ENCODE results near the gene TNFSF13.
A peak's percentile ranks its signal among the peaks of the same experiment; 100 is the strongest.

The TNFSF13 gene

GRCh38 chr17:7558544-7559319 is at the start of gene TNFSF13:
TNFSF13 (plus strand) TSS chr17:7558750; CDS start chr17:7559040, 290 bp downstream.
- Histone ChIP-seq H3K4me3 (ENCODE audit: low read depth, low read length) (peak within 1 kb of the TSS; percentile 30; the same call in 1 of the 2 replicates), H3K9me3 (ENCODE audit: control insufficient read depth, insufficient read depth, low read length) (no peaks in the 10 kb centered on the region), H3K36me3 (ENCODE audit: control insufficient read depth, insufficient read depth, low read length) (peaks cover 4% of the 10 kb centered on the region), H3K27me3 (ENCODE audit: control insufficient read depth, insufficient read depth, low read length) (no peaks in the 10 kb centered on the region), H3K9ac (ENCODE audit: low read depth, low read length) (peak within 1 kb of the TSS; percentile 51; the same call in 1 of the 2 replicates), H3K4me1 (ENCODE audit: control insufficient read depth, insufficient read depth, low read length) (peaks cover 43% of the 10 kb centered on the region), H3K27ac (ENCODE audit: low read depth, low read length) (peak within 1 kb of the TSS; percentile 50)

GRCh38 chr17:7508846-7509245 is 49.7 kb upstream of the TNFSF13 start:
- H3K4me1 ChIP-seq (ENCODE audit: control insufficient read depth, insufficient read depth, low read length) = no peaks in the 10 kb centered on the region
- H3K27ac ChIP-seq (ENCODE audit: low read depth, low read length) = no peak overlapping the region
- no peaks in the 10 kb centered on the region for H3K27me3 ChIP-seq (ENCODE audit: control insufficient read depth, insufficient read depth, low read length)
- peaks cover 95% of the 10 kb centered on the region for H3K36me3 ChIP-seq (ENCODE audit: control insufficient read depth, insufficient read depth, low read length)
- no peak overlapping the region for H3K4me3 ChIP-seq (ENCODE audit: low read depth, low read length)
- H3K9ac ChIP-seq (ENCODE audit: low read depth, low read length) = no peak overlapping the region
- H3K9me3 ChIP-seq (ENCODE audit: control insufficient read depth, insufficient read depth, low read length) = no peaks in the 10 kb centered on the region

DNA sequence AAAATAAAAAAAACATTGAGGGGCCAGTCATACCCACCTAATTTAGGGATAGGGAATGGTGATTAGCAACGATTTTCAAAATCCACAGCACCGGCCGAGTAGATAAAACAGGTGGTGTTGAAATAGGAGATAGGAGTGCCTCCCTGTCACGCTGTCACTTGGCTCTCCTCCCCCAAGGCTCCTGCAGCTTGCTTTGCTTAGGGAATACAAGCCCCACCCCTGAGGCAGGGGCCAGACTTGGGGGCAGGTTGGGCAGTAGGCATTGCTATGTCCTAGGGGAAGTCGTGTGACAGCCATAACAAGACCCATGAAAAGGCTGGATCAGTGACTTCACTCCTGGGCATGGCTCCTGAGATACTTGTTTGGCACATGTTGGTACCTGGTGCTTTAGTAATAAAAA is 48.6 kb upstream of the TNFSF13 start:
- Histone ChIP-seq H3K27ac (ENCODE audit: low read depth, low read length) (no peak overlapping the region), H3K4me1 (ENCODE audit: control insufficient read depth, insufficient read depth, low read length) (no peaks in the 10 kb centered on the region), H3K27me3 (ENCODE audit: control insufficient read depth, insufficient read depth, low read length) (no peaks in the 10 kb centered on the region), H3K9ac (ENCODE audit: low read depth, low read length) (no peak overlapping the region), H3K9me3 (ENCODE audit: control insufficient read depth, insufficient read depth, low read length) (no peaks in the 10 kb centered on the region), H3K4me3 (ENCODE audit: low read depth, low read length) (no peak overlapping the region), H3K36me3 (ENCODE audit: control insufficient read depth, insufficient read depth, low read length) (peaks cover 90% of the 10 kb centered on the region)

- no peaks in the 10 kb centered on the region for H3K9me3 ChIP-seq (ENCODE audit: control insufficient read depth, insufficient read depth, low read length)
- no peak overlapping the region for H3K4me3 ChIP-seq (ENCODE audit: low read depth, low read length)
- no peak overlapping the region for H3K27ac ChIP-seq (ENCODE audit: low read depth, low read length)
- H3K9ac ChIP-seq (ENCODE audit: low read depth, low read length) = no peak overlapping the region
- no peaks in the 10 kb centered on the region for H3K27me3 ChIP-seq (ENCODE audit: control insufficient read depth, insufficient read depth, low read length)
- H3K4me1 ChIP-seq (ENCODE audit: control insufficient read depth, insufficient read depth, low read length) = no peaks in the 10 kb centered on the region
- peaks cover 82% of the 10 kb centered on the region for H3K36me3 ChIP-seq (ENCODE audit: control insufficient read depth, insufficient read depth, low read length)
Measured at GRCh38 chr17:7511108-7511507, 47.4 kb upstream of the TNFSF13 start.

DNA sequence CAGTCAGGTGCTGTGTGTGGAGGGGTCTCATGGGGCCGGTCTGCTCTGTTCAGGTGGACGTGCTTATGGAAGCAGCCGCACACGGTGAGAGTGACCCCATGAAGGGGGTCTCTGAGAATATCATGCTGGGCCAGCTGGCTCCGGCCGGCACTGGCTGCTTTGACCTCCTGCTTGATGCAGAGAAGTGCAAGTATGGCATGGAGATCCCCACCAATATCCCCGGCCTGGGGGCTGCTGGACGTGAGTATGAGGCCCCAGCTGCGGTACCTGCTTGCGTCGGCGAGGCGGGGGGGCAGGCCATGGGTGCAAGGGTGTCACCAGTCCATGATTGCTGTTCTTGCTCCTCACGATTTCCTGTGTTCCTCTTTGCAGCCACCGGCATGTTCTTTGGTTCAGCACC is 46.4 kb upstream of the TNFSF13 start:
- no peaks in the 10 kb centered on the region for H3K27me3 ChIP-seq (ENCODE audit: control insufficient read depth, insufficient read depth, low read length)
- no peak overlapping the region for H3K27ac ChIP-seq (ENCODE audit: low read depth, low read length)
- H3K4me1 ChIP-seq (ENCODE audit: control insufficient read depth, insufficient read depth, low read length) = no peaks in the 10 kb centered on the region
- no peak overlapping the region for H3K4me3 ChIP-seq (ENCODE audit: low read depth, low read length)
- H3K9me3 ChIP-seq (ENCODE audit: control insufficient read depth, insufficient read depth, low read length) = no peaks in the 10 kb centered on the region
- no peak overlapping the region for H3K9ac ChIP-seq (ENCODE audit: low read depth, low read length)
- H3K36me3 ChIP-seq (ENCODE audit: control insufficient read depth, insufficient read depth, low read length) = peaks cover 72% of the 10 kb centered on the region

DNA sequence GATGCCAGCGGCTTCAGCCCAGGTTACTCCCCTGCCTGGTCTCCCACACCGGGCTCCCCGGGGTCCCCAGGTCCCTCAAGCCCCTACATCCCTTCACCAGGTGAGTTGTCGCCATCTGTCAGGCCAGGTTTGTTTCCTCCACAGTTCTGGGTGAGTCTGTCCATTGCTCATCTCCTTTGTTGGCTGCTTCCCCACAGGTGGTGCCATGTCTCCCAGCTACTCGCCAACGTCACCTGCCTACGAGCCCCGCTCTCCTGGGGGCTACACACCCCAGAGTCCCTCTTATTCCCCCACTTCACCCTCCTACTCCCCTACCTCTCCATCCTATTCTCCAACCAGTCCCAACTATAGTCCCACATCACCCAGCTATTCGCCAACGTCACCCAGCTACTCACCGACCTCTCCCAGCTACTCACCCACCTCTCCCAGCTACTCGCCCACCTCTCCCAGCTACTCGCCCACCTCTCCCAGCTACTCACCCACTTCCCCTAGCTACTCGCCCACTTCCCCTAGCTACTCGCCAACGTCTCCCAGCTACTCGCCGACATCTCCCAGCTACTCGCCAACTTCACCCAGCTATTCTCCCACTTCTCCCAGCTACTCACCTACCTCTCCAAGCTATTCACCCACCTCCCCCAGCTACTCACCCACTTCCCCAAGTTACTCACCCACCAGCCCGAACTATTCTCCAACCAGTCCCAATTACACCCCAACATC is 45.6 kb upstream of the TNFSF13 start:
- Histone ChIP-seq H3K4me3 (ENCODE audit: low read depth, low read length) (no peak overlapping the region), H3K4me1 (ENCODE audit: control insufficient read depth, insufficient read depth, low read length) (no peaks in the 10 kb centered on the region), H3K36me3 (ENCODE audit: control insufficient read depth, insufficient read depth, low read length) (peaks cover 64% of the 10 kb centered on the region), H3K9me3 (ENCODE audit: control insufficient read depth, insufficient read depth, low read length) (no peaks in the 10 kb centered on the region), H3K27ac (ENCODE audit: low read depth, low read length) (no peak overlapping the region), H3K9ac (ENCODE audit: low read depth, low read length) (no peak overlapping the region), H3K27me3 (ENCODE audit: control insufficient read depth, insufficient read depth, low read length) (no peaks in the 10 kb centered on the region)

GRCh38 chr17:7513850-7514419 is 44.6 kb upstream of the TNFSF13 start:
- no peaks in the 10 kb centered on the region for H3K9me3 ChIP-seq (ENCODE audit: control insufficient read depth, insufficient read depth, low read length)
- peaks cover 54% of the 10 kb centered on the region for H3K36me3 ChIP-seq (ENCODE audit: control insufficient read depth, insufficient read depth, low read length)
- no peaks in the 10 kb centered on the region for H3K4me1 ChIP-seq (ENCODE audit: control insufficient read depth, insufficient read depth, low read length)
- no peak overlapping the region for H3K27ac ChIP-seq (ENCODE audit: low read depth, low read length)
- H3K4me3 ChIP-seq (ENCODE audit: low read depth, low read length) = no peak overlapping the region
- H3K9ac ChIP-seq (ENCODE audit: low read depth, low read length) = no peak overlapping the region
- no peaks in the 10 kb centered on the region for H3K27me3 ChIP-seq (ENCODE audit: control insufficient read depth, insufficient read depth, low read length)

DNA sequence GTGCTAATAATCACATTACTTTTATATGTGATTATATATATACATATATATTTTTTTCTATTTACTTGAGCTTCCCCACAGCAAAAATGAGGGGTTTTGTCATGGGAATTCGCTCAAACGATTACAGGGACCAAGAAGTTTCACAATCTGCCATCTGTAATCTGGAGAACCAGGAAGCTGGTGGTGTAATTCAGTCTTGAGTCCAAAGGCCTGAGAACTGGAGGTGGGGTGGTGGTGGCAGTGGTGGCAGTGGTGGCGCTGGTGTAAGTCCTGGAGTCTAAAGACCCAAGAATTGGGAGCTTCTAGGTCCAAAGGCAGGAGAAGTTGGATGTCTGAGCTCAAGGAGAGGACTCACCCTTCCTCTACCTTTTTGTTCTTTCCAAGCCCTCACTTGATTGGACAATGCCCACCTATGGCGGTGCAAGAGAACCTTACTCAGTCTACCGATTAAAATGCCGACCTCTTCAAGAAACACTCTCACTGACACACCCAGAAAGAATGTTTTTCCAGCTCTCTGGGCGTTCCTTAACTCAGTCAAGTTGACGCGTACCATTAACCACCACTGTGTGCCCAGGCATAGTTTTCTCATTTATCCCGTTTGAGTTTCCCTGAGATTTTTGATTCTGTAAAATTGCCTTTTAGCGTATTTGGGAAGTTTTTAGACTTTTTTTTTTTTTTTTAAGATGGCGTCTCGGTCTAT is 42.5 kb upstream of the TNFSF13 start:
- Histone ChIP-seq H3K4me3 (ENCODE audit: low read depth, low read length) (no peak overlapping the region), H3K27me3 (ENCODE audit: control insufficient read depth, insufficient read depth, low read length) (no peaks in the 10 kb centered on the region), H3K27ac (ENCODE audit: low read depth, low read length) (no peak overlapping the region), H3K4me1 (ENCODE audit: control insufficient read depth, insufficient read depth, low read length) (no peaks in the 10 kb centered on the region), H3K36me3 (ENCODE audit: control insufficient read depth, insufficient read depth, low read length) (peaks cover 34% of the 10 kb centered on the region), H3K9me3 (ENCODE audit: control insufficient read depth, insufficient read depth, low read length) (no peaks in the 10 kb centered on the region), H3K9ac (ENCODE audit: low read depth, low read length) (no peak overlapping the region)

DNA sequence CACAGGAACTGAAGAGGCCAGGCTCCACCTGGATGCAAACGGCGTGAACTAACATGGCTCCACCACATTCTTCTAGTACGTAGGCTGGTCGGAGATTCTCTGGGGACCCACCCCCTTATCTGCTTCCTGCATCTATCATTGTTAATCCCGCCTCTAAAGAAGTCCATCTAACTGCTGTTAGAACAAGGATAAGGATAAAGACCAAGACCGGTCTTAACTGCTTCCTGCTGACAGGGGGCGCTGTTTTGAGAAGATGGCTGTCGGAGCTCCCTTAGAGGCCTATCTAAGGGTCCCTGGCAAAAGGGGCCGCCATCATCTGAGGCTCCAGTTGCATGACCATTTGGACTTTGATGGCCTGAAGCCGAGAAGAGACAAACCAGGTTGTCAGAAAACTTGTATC is 35.5 kb upstream of the TNFSF13 start:
- H3K4me3 ChIP-seq (ENCODE audit: low read depth, low read length) = no peak overlapping the region
- H3K27ac ChIP-seq (ENCODE audit: low read depth, low read length) = no peak overlapping the region
- H3K27me3 ChIP-seq (ENCODE audit: control insufficient read depth, insufficient read depth, low read length) = no peaks in the 10 kb centered on the region
- no peaks in the 10 kb centered on the region for H3K36me3 ChIP-seq (ENCODE audit: control insufficient read depth, insufficient read depth, low read length)
- H3K9ac ChIP-seq (ENCODE audit: low read depth, low read length) = no peak overlapping the region
- no peaks in the 10 kb centered on the region for H3K4me1 ChIP-seq (ENCODE audit: control insufficient read depth, insufficient read depth, low read length)
- H3K9me3 ChIP-seq (ENCODE audit: control insufficient read depth, insufficient read depth, low read length) = peaks cover 1% of the 10 kb centered on the region; the same call in 1 of the 2 replicates

GRCh38 chr17:7528842-7529241 is 29.7 kb upstream of the TNFSF13 start:
- no peak overlapping the region for H3K4me3 ChIP-seq (ENCODE audit: low read depth, low read length)
- H3K27me3 ChIP-seq (ENCODE audit: control insufficient read depth, insufficient read depth, low read length) = no peaks in the 10 kb centered on the region
- no peaks in the 10 kb centered on the region for H3K36me3 ChIP-seq (ENCODE audit: control insufficient read depth, insufficient read depth, low read length)
- H3K9ac ChIP-seq (ENCODE audit: low read depth, low read length) = no peak overlapping the region
- H3K9me3 ChIP-seq (ENCODE audit: control insufficient read depth, insufficient read depth, low read length) = peaks cover 8% of the 10 kb centered on the region; the same call in 1 of the 2 replicates
- H3K27ac ChIP-seq (ENCODE audit: low read depth, low read length) = no peak overlapping the region
- H3K4me1 ChIP-seq (ENCODE audit: control insufficient read depth, insufficient read depth, low read length) = no peaks in the 10 kb centered on the region
